Erythroblast (primary cell): ENCODE measurements around the gene BMP7.

Source experiments
- DNase-seq, 2 experiments: peaks; one replicate each; lab custom pipeline; 2025; lab: John Stamatoyannopoulos, UW
- GATA1 ChIP-seq: IDR thresholded peaks from 2 replicates; pipeline ENCODE4 v1.6.1; 2011; ENCODE audit warnings: low read depth, mild to moderate bottlenecking, control low read depth, low read length, moderate library complexity
- POLR2A ChIP-seq: IDR thresholded peaks from 2 replicates; pipeline ENCODE4 v1.6.1; 2011; ENCODE audit warnings: mild to moderate bottlenecking, low read length

Gene BMP7

DNA sequence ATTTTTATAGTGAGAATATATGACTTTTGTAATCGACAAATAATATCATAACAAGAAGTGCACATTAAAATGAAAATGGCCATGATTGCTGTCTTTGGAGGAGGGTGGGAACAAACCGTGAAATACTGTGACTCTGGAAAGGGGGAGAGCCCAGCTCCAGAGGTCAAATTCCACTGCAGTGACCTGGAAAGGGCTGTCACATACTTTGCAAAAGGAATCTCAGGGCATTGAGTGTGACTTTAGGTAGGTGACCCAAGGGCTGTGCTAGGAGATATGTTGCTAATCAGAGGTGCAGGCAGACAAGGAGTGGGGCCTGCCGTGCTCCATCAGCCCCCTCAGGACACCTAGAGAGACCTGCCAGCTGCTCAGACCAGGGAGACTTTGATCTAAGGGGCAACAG is 28.1 kb upstream of the BMP7 start:
- no peak for TF ChIP-seq GATA1
- no peak for TF ChIP-seq POLR2A
- no peak for DNase-seq

DNA sequence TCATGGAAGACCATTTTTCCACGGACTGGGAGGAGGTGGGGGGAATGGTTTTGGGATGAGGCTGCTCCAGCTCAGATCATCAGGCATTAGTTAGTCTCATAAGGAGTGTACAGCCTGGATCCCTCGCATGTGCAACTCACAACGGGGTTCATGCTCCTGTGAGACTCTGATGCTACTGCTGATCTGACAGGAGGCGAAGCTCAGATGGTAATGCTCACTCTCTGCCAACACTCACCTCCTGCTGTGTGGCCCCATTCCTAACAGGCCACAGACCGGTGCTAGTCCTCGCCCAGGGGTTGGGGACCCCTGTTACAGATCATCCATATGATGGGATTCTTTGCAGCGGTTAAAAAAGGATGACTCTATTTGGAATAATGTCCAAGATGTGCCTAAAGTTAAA is 27.6 kb upstream of the BMP7 start:
- DNase-seq: no peak
- TF ChIP-seq GATA1 (no peak), POLR2A (no peak)

DNA sequence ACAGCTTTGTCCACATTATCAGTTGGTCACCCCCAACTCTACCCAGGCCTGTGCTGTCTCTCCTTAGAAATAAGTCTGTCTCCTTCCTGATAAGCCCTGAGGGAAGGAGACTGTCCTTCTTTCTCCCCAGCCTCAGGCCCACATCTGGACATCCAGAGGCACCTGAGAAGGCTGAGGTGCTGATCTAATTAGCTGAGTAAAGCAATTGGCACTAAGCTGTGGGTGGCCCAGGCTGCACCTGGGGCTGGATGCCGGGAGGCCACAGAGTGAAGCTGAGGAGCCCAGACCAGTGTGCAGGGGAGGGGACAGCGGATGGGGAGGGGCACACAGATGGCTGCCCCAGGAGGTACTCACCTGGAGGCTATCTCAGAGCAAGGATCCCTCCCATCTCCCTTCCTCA is 26.2 kb upstream of the BMP7 start:
- no peak for DNase-seq
- no peak for TF ChIP-seq GATA1
- no peak for TF ChIP-seq POLR2A

DNA sequence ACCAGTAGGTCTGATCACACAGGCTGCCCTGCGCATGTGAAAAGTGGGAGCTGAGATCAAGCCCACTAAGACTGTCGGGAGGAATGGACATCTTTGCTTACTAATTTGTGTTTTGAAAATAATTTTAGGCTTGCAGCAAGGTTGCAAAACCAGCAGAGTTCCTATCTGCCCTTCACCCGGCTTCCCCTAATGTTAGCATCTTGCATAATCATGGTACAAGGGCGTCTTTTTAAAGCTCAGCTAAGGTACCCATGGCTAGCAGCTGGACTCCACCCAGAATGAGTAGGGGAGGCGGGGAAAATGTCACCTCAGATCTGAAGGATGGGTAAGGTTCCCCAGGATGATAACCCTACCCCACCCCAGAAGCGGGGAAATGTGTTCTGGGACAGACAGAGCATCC is 25.3 kb upstream of the BMP7 start:
- DNase-seq: no peak
- no peak for TF ChIP-seq POLR2A
- TF ChIP-seq GATA1: no peak

DNA sequence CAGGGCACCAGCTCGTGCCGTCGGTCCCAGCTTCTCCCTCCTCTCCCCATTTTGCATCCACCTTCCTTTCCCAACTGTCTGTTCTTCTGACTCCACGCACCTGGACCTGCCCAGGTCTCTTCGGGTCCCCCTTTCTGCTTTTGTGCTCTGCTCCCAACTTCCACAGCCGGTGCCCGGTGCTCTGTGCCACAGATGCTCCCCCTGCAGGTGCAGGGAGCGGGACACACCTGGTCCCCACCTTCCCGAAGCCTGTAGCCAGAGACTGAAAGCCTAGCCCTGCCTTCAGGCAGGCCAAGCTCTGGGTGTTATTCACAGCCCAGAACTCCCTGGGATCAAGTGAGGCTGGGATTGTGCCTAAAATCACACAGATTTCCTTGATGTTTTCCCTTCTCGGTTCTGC is 24.6 kb upstream of the BMP7 start:
- no peak for DNase-seq
- no peak for TF ChIP-seq POLR2A
- TF ChIP-seq GATA1: no peak

DNA sequence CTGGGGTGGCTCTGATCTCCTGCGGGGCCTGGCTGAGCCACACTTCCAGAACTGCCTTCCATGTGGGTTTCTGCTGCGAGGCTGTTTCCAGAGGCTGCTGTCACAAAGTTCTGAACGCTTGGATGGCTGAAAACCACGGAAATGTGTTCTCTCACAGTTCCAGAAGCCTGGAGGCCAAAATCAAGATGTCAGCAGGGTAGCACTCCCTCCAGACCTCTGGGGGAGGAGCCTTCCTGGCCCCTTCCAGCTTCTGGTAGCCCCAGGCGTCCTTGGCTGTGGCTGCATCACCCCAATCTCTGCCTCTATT is 23.7 kb upstream of the BMP7 start:
- TF ChIP-seq POLR2A (no peak), GATA1 (no peak)
- no peak for DNase-seq

DNA sequence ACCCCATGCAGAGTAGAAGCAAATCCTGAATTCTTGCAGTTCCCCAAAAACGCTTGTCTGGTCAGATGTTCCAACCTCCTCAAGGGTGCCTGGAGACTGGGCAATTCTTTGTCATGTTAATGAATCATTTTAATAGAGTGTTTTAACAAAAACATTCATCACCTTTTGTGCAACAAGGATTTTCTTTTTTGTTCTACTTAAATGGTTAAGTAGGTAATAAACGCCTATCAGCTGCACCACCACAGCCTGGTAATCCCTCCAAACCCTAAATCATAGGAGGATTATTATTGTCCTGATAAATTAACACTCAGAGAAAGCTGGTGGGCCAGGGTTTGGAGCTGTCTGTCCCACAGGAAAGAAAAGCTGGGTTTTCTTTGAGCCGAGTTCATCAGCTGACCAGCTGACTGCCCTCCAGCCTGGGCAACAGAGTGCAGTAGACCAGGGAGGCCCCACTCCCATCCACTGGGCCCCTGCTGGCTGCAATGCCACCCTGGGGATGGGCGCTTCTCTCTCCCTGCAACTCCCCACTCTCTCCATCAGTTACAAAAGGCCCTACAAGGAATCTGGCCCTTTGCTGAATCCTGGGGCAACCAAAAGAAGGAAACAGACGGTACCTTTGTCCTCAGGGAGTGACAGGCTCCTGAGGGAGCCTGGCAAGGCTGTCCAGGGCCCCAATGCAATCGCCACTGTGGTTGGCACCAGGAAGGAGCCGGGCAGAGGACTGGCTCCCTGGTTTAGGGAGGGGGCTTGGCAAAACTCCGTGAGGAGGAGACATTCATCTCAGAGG is 23.1 kb upstream of the BMP7 start:
- DNase-seq: no peak
- TF ChIP-seq POLR2A (no peak), GATA1 (no peak)

DNA sequence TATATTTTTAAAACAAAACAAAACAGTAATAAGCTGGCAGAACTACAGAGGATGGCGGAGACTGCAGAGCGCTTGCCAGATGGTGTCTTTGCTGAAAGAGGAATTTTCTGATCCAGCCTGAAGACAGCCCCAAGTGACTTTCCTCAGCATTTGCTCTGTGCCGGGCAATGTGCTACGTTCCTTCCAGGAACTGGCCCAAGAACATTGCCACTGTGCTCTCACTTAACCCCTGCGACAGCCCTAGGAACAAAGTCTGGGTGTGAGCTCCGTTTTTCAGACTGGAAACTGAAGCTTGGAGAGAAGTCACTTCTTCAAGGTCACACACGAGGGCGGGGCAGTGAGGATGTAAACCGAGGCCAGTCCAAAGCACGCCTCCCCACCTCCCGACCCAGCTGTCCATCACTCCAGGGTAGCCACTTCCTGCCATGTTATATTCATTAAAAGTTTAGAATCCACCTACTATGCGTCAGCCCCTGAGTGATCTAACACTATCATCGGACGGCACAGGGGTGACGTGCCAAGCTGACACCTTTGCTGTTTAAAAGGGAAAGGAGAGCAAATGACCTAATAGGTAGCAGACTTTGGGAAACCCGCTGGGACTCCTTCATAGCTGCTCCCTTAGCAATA is 22.3 kb upstream of the BMP7 start:
- DNase-seq: no peak
- TF ChIP-seq POLR2A (no peak), GATA1 (no peak)

DNA sequence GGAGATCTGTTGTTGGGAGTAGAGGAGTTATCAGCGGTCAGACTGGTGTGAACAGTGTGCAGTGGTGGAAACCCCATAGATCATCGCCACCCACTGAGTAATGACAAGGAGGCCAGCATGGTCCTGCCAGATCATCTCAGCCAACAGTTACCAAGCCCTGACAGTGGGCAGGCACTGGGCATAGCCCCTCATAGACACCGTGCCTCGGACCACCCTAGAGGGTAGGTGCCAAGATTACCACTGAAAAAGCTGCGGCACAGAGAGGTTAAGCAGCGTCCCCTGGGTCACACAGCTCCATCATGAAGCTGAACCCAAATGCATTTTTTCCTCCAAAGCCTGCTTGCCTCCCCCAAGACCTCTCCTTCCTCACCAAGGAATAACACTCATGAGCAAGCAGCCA is 21.5 kb upstream of the BMP7 start:
- TF ChIP-seq POLR2A (no peak), GATA1 (no peak)

DNA sequence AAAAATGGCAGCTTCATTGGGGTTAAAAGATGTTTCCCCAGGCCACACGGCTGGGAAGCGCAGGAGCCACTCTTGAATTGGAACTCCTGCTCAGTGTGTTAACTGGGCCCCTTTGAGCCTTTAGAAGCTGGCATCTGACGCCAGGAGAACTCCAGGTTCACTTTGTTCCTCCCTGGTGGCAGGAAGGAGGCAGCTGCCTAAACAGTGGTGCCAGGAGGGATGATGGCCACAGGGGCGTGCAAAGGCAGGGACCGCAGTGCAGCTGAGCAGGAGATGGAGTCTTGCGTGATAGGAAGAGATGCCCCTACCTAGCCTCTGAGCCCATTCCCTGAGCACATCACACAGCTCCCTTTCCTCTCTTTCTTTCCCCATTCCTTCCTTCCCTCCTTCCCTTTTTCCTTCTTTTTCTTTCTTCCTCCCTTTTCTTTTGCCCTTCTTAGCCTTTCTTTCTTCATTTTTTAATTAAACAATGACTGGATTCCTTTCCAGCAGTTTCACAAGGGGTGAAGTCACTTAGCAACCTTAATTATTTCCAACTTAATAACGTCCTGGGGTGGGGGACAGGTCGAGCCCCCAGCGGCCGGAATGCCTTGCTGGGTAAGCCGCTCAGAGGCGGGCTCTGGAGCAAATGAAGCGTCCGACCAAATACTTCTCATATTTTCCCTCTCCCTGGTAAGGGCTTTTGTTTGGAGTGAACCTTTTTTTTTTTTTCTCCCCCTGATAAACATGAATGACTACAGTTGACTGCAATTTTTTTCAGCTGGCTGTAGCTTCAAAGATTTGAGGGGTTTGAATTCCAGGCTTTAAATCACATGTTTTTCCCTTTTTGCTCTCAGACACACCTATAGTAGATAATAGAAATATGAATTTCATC is 20.8 kb upstream of the BMP7 start:
- TF ChIP-seq POLR2A: no peak
- no peak for TF ChIP-seq GATA1

More for the DNA sequence above, 21.5 kb upstream of the BMP7 start:
- no peak for DNase-seq

DNA sequence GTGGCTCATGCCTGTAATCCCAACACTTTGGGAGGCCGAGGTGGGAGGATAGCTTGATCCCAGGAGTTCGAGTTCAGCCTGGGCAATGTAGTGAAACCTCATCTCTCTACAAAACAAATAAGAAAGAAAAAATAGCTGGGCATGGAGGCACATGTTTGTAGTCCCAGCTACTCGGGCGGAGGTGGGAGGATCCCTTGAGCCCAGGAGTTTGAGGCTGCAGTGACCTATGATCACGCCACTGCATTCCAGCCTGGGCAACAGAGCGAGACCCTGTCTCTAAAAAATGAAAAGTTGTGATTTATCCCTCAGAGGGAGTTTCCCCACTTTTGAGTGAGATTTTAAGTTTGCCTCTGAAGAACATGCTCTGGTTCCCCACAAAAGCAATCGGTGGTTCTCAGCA is 17.4 kb upstream of the BMP7 start:
- TF ChIP-seq GATA1: no peak
- TF ChIP-seq POLR2A: no peak
- DNase-seq: no peak

More for the DNA sequence above, 20.8 kb upstream of the BMP7 start:
- no peak for DNase-seq

DNA sequence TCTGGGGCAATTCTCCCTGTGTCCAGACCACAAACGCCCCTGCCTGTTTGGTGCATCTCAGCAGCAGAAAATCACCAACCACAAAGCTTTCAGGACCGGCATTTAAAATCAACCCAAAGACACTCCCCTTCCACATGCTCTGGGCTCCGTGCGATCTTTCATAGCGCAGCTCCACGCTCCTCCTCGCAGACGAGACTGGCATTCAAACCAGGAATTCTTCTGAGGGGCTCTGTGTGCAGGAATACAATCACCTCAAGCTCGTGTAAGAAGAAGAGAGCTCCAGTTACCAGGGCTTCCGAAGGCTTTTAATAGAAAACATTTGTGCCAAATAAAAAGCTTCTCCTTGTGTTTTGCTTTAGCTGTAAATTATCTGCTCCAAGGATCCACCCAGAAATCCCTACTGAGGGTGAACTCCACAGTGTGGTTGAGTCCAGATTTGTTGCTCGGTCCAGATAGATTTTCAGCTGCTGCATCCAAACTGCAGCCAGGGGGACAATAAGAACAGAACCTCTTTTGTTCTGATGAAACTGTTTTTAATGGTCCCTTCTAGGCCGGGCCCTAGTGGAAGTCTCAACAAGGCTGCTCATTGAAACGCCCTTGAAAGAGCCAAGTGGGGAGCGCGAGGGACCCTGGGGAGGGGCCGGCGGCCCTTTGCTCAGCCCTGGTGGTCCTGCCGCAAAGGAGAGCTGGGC is 16.4 kb upstream of the BMP7 start:
- no peak for DNase-seq
- TF ChIP-seq POLR2A (no peak), GATA1 (no peak)

DNA sequence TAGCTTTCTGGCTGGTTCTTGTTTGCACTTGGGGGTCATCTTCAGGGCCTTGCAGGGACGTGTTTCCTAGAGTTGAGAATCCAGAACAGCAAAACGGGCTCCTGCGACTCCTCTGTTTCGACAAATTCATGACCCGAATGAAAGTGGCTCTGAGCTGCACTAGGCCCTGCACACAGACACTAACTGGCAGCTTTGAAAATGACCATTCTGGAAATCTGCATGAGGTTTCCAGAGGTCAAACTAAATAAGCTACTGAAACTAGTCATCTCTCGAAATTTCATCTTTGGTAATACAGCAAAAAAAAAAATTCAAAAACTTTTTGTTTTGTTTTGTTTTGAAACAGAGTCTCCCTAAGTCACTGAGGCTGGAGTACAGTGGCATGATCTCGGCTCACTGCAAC is 15.5 kb upstream of the BMP7 start:
- no peak for DNase-seq
- TF ChIP-seq POLR2A (no peak), GATA1 (no peak)
